Peyer's patch (tissue), 4 donors: ENCODE data around the gene TUBB4A.

Experiments used
- POLR2A ChIP-seq, 2 donors: fragments of 450-650 bp; IDR thresholded peaks; one replicate each; pipeline ENCODE4 v1.5.1; 2017; ENCODE audit warnings: antibody characterized with exemption in 2 of 2, mild to moderate bottlenecking in 2 of 2, moderate library complexity in 2 of 2
- TF ChIP-seq, protein P1 (sequence below), 6 experiments: fragments of 450-650 bp in 4 of 6; fragments of 200-600 bp in 2 of 6; sonication (generic) in 1 of 6; IDR thresholded peaks; one replicate each; pipeline ENCODE4 v1.5.1; 2017 to 2019; ENCODE audit warnings: antibody characterized with exemption in 6 of 6, mild to moderate bottlenecking in 3 of 6, moderate library complexity in 1 of 6

DNA sequence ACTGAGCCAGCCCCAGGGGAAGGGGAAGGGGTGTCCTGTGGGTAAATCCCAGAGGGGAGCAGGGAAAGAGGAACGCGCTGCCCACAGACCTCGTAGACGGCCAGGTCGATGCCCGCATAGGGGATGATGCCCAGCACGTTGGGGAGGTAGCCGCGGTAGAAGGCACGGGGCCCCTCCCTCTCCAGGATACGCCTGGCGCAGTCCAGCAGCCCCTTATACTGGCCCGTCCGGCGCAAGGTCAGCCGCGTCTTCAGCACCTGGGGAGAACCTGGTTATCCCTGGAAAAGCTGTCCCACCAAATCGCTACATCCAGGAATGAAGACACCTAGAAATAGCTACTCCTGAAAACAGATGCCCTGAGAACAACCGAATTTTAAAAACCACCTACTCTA is 49.9 kb downstream of the TUBB4A start:
- TF ChIP-seq, protein P1, sequence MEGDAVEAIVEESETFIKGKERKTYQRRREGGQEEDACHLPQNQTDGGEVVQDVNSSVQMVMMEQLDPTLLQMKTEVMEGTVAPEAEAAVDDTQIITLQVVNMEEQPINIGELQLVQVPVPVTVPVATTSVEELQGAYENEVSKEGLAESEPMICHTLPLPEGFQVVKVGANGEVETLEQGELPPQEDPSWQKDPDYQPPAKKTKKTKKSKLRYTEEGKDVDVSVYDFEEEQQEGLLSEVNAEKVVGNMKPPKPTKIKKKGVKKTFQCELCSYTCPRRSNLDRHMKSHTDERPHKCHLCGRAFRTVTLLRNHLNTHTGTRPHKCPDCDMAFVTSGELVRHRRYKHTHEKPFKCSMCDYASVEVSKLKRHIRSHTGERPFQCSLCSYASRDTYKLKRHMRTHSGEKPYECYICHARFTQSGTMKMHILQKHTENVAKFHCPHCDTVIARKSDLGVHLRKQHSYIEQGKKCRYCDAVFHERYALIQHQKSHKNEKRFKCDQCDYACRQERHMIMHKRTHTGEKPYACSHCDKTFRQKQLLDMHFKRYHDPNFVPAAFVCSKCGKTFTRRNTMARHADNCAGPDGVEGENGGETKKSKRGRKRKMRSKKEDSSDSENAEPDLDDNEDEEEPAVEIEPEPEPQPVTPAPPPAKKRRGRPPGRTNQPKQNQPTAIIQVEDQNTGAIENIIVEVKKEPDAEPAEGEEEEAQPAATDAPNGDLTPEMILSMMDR (IDR thresholded peaks at IDR 0.05), result no peak
- no peak for TF ChIP-seq POLR2A (IDR thresholded peaks at IDR 0.05)
